A549 (cell line): ENCODE results near the gene GPS2. TPM values are rescaled to one million over a fixed set of nuclear protein-coding genes. Genes with fewer than 3 reads are reported as not detected.

ENCODE experiments used
- ATAC-seq, 2 experiments: fragments of 200-7000 bp in 1 of 2; fragments of >200 bp in 1 of 2; cut with Nextera tagmentation in 1 of 2; cut with Tn5 transposase in 1 of 2; 3 replicates each; pipeline versions ENCODE4 v1.8.0 to v1.9.1; 2018 to 2020; ENCODE audit warnings: mild to moderate bottlenecking in 1 of 2, moderate library complexity in 1 of 2
- CTCF ChIA-PET: fragments of 300-600 bp; sonication (Branson Sonifier 250); formaldehyde crosslinking; extraction: SDS; loops from one replicate; lab custom pipeline; 2021; ENCODE audit warnings: antibody characterized with exemption, inconsistent platforms; lab: Yijun Ruan, JAX
- POLR2A ChIA-PET: fragments of 350-600 bp; formaldehyde crosslinking; extraction: SDS; loops from one replicate; lab custom pipeline; 2021; ENCODE audit warnings: antibody characterized with exemption, inconsistent platforms; lab: Yijun Ruan, JAX
- DNase-seq, 2 experiments: peaks; one replicate each; pipeline versions ENCODE4 v3.0.0 to v3.0.0-alpha.2; 2011 to 2016; ENCODE audit warnings: low read depth in 1 of 2, low spot score in 1 of 2
- FAIRE-seq: peaks from 2 replicates; lab custom pipeline; 2011; peaks lifted over from hg19 to GRCh38; lab: Jason Lieb, UNC
- H3K27ac ChIP-seq, 2 experiments: fragments of >200 bp; sonication (Bioruptor Twin); formaldehyde crosslinking; 3 replicates each; pipeline ENCODE4 v1.5.1; 2016 to 2017
- H3K4me1 ChIP-seq: fragments of >200 bp; sonication (Bioruptor Twin); formaldehyde crosslinking; 3 replicates; pipeline ENCODE4 v1.6.1; 2016
- H3K4me2 ChIP-seq: fragments of >200 bp; sonication (Bioruptor Twin); formaldehyde crosslinking; 3 replicates; pipeline ENCODE4 v1.6.1; 2016
- H3K4me3 ChIP-seq: fragments of >200 bp; sonication (Bioruptor Twin); formaldehyde crosslinking; 3 replicates; pipeline ENCODE4 v1.5.1; 2016
- H3K9me3 ChIP-seq: fragments of >200 bp; sonication (Bioruptor Twin); formaldehyde crosslinking; 3 replicates; pipeline ENCODE4 v1.6.1; 2016
- BCL3 ChIP-seq: fragments of >200 bp; sonication (Bioruptor Twin); formaldehyde crosslinking; IDR thresholded peaks from 3 replicates; pipeline ENCODE4 v1.6.1; 2016
- CBX2 ChIP-seq: fragments of 200-600 bp; sonication (generic); IDR thresholded peaks from 2 replicates; pipeline ENCODE4 v1.6.1; 2016; ENCODE audit warnings: low read depth, mild to moderate bottlenecking, borderline replicate concordance
- CTCF ChIP-seq: fragments of >200 bp; sonication (Bioruptor Twin); formaldehyde crosslinking; IDR thresholded peaks from 3 replicates; pipeline ENCODE4 v1.5.1; 2016
- EHF ChIP-seq: fragments of 250-450 bp; sonication (Bioruptor Pico); IDR thresholded peaks from 2 replicates; pipeline ENCODE4 v1.5.0; 2020; ENCODE audit warnings: mild to moderate bottlenecking
- FOSB ChIP-seq: fragments of 250-450 bp; sonication (Bioruptor Pico); IDR thresholded peaks from 2 replicates; pipeline ENCODE4 v1.5.0; 2020; ENCODE audit warnings: mild to moderate bottlenecking, moderate library complexity
- FOXS1 ChIP-seq: fragments of 250-450 bp; sonication (Bioruptor Pico); IDR thresholded peaks from 2 replicates; pipeline ENCODE4 v1.5.0; 2020; ENCODE audit warnings: mild to moderate bottlenecking, moderate library complexity
- GATA3 ChIP-seq: IDR thresholded peaks from 2 replicates; pipeline ENCODE4 v1.6.1; 2012; ENCODE audit warnings: borderline replicate concordance
- HEYL ChIP-seq: fragments of 250-450 bp; sonication (Bioruptor Pico); IDR thresholded peaks from 2 replicates; pipeline ENCODE4 v1.8.0; 2021; ENCODE audit warnings: mild to moderate bottlenecking, moderate library complexity
- HMGXB4 ChIP-seq: fragments of 250-450 bp; sonication (Bioruptor Pico); IDR thresholded peaks from 2 replicates; pipeline ENCODE4 v1.5.0; 2021; ENCODE audit warnings: mild to moderate bottlenecking, moderate library complexity, borderline replicate concordance
- HOXB13 ChIP-seq: fragments of 250-450 bp; sonication (Bioruptor Pico); IDR thresholded peaks from 2 replicates; pipeline ENCODE4 v1.5.0; 2020; ENCODE audit warnings: low read depth, mild to moderate bottlenecking, moderate library complexity
- JUN ChIP-seq, 2 experiments: fragments of >200 bp; sonication (Bioruptor Twin); formaldehyde crosslinking; IDR thresholded peaks; 2 replicates in 1 of 2; 3 replicates in 1 of 2; pipeline ENCODE4 v1.6.1; 2016 to 2017
- MAFK ChIP-seq: fragments of 450-650 bp; IDR thresholded peaks from 2 replicates; pipeline ENCODE4 v1.6.1; 2014; ENCODE audit not compliant: partially characterized antibody
- MYC ChIP-seq: IDR thresholded peaks from 2 replicates; pipeline ENCODE4 v1.6.1; 2012; ENCODE audit warnings: mild to moderate bottlenecking, inconsistent platforms, low read length, improper control_type of control experiment, borderline replicate concordance
- POLR2A ChIP-seq: IDR thresholded peaks from 2 replicates; pipeline ENCODE4 v1.6.1; 2012; ENCODE audit warnings: mild to moderate bottlenecking, low read length
- POLR2AphosphoS2 ChIP-seq: conservative IDR thresholded peaks from 2 replicates; pipeline ENCODE4 v1.6.1; 2012; ENCODE audit warnings: low read length, improper control_type of control experiment, inconsistent platforms
- RARB ChIP-seq: fragments of 250-450 bp; sonication (Bioruptor Pico); IDR thresholded peaks from 2 replicates; pipeline ENCODE4 v1.8.0; 2021; ENCODE audit warnings: mild to moderate bottlenecking, moderate library complexity
- RFX5 ChIP-seq: fragments of 450-650 bp; IDR thresholded peaks from 2 replicates; pipeline ENCODE4 v1.7.1; 2014; ENCODE audit warnings: antibody characterized with exemption, mild to moderate bottlenecking, moderate library complexity
- TFCP2L1 ChIP-seq: fragments of 250-450 bp; sonication (Bioruptor Pico); IDR thresholded peaks from 2 replicates; pipeline ENCODE4 v1.5.0; 2021; ENCODE audit warnings: mild to moderate bottlenecking
- TP53 ChIP-seq: fragments of 250-450 bp; sonication (Bioruptor Pico); IDR thresholded peaks from 2 replicates; pipeline ENCODE4 v1.5.0; 2021; ENCODE audit warnings: mild to moderate bottlenecking, moderate library complexity
- WGBS: methylation state at CpG from one replicate; pipeline ENCODE4 v1.1.6; 2017; ENCODE audit errors: missing lambda C conversion rate; 5-methylcytosine and 5-hydroxymethylcytosine counted together
- polyA plus RNA-seq, 4 experiments: library from polyadenylated mRNA; depleted of rRNA in 3 of 4; stranded (reverse); fragments of >200 nt; fragmentation: RNase III in 1 of 4; extraction: RNeasy Plus Mini Kit Qiagen cat#74134 plus additional on column Dnase treatment in 1 of 4; gene quantifications; 2 replicates in 3 of 4; 3 replicates in 1 of 4; pipeline ENCODE4 v1.2.3, GENCODE V29; 2011 to 2017
- TF ChIP-seq, protein P1 (sequence below): fragments of 150-350 bp; IDR thresholded peaks from 2 replicates; pipeline ENCODE4 v1.6.1; 2014; ENCODE audit warnings: low read depth, mild to moderate bottlenecking, low read length
- TF ChIP-seq, protein P2 (sequence below): fragments of 200-600 bp; sonication (generic); IDR thresholded peaks from 2 replicates; pipeline ENCODE4 v1.6.1; 2016; ENCODE audit warnings: antibody characterized with exemption, mild to moderate bottlenecking, moderate library complexity

The GPS2 gene
- polyA plus RNA-seq, 2 of the 4 experiments (the other 2 are of a cell fraction) = 61.7 to 158 TPM

GRCh38 chr17:7313890-7314718 lies 1.1 kb downstream of the GPS2 start (continued):
- TF ChIP-seq, protein P1, sequence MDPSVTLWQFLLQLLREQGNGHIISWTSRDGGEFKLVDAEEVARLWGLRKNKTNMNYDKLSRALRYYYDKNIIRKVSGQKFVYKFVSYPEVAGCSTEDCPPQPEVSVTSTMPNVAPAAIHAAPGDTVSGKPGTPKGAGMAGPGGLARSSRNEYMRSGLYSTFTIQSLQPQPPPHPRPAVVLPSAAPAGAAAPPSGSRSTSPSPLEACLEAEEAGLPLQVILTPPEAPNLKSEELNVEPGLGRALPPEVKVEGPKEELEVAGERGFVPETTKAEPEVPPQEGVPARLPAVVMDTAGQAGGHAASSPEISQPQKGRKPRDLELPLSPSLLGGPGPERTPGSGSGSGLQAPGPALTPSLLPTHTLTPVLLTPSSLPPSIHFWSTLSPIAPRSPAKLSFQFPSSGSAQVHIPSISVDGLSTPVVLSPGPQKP = no peak
- TF ChIP-seq MAFK = no peak
- no peak for TF ChIP-seq TP53 (CRISPR knock-in tag)
- TF ChIP-seq GATA3 = 0 out of 2 replicates have a peak, but pooled peaks have one; percentile 1
- TF ChIP-seq CTCF = no peak

GRCh38 chr17:7313088-7313889 lies 1.9 kb downstream of the GPS2 start:
- WGBS = 83% methylated on average over 7 of the region's 7 CpGs
- peaks cover 57% of the 10 kb centered on the region for H3K4me1 ChIP-seq
- peak; percentile 33 to 62 for ATAC-seq
- POLR2A ChIA-PET = interaction anchor here (0.7 to 4.0 kb wide), 7 partner anchors 8 to 93 kb away, joined by 3 to 22 read pairs (median 4); partner anchors contain the start of genes NEURL4 and TMEM256
- peak overlapping the region; percentile 90 for H3K4me2 ChIP-seq
- H3K27ac ChIP-seq = 0 out of 6 replicates have a peak overlapping the region, but pooled peaks of 1 of the 2 experiments have one; percentile 6
- CTCF ChIA-PET = interaction anchor here (0.8 to 6.1 kb wide), 12 partner anchors 9 to 247 kb away, joined by 3 to 58 read pairs (median 5); partner anchors contain the start of gene SLC2A4
- no peak for FAIRE-seq
- peak; percentile 54 to 67 for DNase-seq
- H3K4me3 ChIP-seq = no peak overlapping the region
- no peaks in the 10 kb centered on the region for H3K9me3 ChIP-seq
- TF ChIP-seq HEYL (CRISPR knock-in tag) = no peak
- no peak for TF ChIP-seq HOXB13 (CRISPR knock-in tag)
- peak; percentile 69; the same call in 1 of the 2 replicates for TF ChIP-seq TFCP2L1
- TF ChIP-seq, protein P2, sequence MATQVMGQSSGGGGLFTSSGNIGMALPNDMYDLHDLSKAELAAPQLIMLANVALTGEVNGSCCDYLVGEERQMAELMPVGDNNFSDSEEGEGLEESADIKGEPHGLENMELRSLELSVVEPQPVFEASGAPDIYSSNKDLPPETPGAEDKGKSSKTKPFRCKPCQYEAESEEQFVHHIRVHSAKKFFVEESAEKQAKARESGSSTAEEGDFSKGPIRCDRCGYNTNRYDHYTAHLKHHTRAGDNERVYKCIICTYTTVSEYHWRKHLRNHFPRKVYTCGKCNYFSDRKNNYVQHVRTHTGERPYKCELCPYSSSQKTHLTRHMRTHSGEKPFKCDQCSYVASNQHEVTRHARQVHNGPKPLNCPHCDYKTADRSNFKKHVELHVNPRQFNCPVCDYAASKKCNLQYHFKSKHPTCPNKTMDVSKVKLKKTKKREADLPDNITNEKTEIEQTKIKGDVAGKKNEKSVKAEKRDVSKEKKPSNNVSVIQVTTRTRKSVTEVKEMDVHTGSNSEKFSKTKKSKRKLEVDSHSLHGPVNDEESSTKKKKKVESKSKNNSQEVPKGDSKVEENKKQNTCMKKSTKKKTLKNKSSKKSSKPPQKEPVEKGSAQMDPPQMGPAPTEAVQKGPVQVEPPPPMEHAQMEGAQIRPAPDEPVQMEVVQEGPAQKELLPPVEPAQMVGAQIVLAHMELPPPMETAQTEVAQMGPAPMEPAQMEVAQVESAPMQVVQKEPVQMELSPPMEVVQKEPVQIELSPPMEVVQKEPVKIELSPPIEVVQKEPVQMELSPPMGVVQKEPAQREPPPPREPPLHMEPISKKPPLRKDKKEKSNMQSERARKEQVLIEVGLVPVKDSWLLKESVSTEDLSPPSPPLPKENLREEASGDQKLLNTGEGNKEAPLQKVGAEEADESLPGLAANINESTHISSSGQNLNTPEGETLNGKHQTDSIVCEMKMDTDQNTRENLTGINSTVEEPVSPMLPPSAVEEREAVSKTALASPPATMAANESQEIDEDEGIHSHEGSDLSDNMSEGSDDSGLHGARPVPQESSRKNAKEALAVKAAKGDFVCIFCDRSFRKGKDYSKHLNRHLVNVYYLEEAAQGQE = no peak
- no peak for TF ChIP-seq RFX5
- peak; percentile 89 for TF ChIP-seq POLR2AphosphoS2
- no peak for TF ChIP-seq POLR2A
- TF ChIP-seq TP53 (CRISPR knock-in tag) = peak; percentile 89
- no peak for TF ChIP-seq CTCF
- TF ChIP-seq JUN (IDR thresholded peaks at IDR 0.05) = peak in 1 of 2 experiments; percentile 31; a peak in 3 of 5 replicates
- TF ChIP-seq EHF (CRISPR knock-in tag) = 0 out of 2 replicates have a peak, but pooled peaks have one; percentile 5
- peak; percentile 77; the same call in 1 of the 2 replicates for TF ChIP-seq RARB
- no peak for TF ChIP-seq CBX2
- TF ChIP-seq FOSB (CRISPR knock-in tag) = peak; percentile 76; the same call in 1 of the 2 replicates
- no peak for TF ChIP-seq FOXS1 (CRISPR knock-in tag)
- no peak; the same call in none of the 2 replicates for TF ChIP-seq HMGXB4 (CRISPR knock-in tag)
- TF ChIP-seq MYC = no peak
- no peak; the same call in 2 of the 3 replicates for TF ChIP-seq BCL3
